GM18499 (cell line): ENCODE results near the gene CLEC2L.

Experiments
- ATAC-seq: cut with Tn5 transposase; IDR thresholded peaks from one replicate; pipeline ENCODE4 v1.9.1; 2021; ENCODE audit warnings: moderate number of reproducible peaks; ENCODE audit not compliant: insufficient read depth, unreplicated experiment

Gene CLEC2L

GRCh38 chr7:139523199-139523941 lies at the start of gene CLEC2L:
CLEC2L (plus strand) TSS chr7:139523685; CDS start chr7:139523928, 243 bp downstream.
- ATAC-seq: no peak

- no peak for ATAC-seq
Measured at GRCh38 chr7:139476139-139476538, 47.3 kb upstream of the CLEC2L start.

DNA sequence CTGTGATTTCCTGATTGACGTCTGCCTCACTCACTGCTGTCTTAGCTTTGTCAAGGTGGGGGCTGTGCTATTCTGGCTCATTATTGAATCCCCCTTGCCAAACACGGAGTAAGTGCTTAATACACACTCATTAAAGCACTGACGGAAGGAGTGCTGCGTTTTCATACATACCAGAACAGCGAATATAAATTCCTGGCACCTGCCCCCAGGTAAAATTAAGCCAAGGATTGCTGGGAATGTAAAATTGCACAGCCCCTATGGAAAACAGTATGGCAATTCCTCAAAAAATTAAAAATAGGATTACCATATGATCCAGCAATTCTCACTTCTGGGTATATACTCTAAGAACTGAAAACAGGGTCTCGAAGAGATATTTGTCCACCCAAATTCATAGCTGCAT lies 46.6 kb upstream of the CLEC2L start:
- ATAC-seq: no peak

DNA sequence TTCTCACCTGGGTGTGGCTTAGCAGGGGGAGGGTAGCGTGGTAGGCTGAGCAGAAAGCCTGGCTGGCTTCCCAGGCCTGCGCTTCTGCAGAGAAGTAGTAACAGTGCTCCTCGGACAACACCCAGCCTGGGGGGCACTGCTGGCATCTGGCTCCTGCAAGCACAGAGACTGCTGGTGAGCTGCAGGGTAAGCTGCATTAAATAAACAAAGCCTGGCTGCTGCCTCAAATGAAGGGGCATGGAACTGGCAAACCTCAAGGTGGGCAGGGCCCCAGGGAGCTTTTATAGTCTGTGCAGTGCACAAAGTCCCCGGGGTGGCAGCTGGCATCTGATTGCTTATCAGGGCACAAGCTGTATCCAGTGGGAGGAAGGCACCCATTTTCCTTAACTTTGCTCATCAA lies 43.9 kb upstream of the CLEC2L start:
- no peak for ATAC-seq

DNA sequence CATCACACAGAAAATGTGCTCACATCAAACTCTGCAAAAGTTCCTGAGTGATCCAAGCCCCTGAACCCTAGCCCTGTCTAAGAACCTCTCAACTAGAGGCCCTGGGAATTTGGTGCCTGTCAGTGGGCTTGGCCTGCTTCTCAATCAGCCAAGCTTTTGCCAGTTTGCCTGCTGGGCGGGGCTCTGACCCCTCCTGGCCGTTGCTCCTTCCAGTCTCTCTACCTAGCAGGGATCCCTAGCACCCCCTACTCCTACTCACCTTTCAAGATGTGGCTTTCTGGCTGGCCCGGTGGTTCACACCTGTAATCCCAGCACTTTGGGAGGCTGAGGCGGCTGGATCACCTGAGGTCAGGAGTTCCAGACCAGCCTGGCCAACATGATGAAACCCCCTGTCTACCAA lies 42.1 kb upstream of the CLEC2L start:
- no peak for ATAC-seq

GRCh38 chr7:139482122-139482521 lies 41.4 kb upstream of the CLEC2L start:
- ATAC-seq: no peak

DNA sequence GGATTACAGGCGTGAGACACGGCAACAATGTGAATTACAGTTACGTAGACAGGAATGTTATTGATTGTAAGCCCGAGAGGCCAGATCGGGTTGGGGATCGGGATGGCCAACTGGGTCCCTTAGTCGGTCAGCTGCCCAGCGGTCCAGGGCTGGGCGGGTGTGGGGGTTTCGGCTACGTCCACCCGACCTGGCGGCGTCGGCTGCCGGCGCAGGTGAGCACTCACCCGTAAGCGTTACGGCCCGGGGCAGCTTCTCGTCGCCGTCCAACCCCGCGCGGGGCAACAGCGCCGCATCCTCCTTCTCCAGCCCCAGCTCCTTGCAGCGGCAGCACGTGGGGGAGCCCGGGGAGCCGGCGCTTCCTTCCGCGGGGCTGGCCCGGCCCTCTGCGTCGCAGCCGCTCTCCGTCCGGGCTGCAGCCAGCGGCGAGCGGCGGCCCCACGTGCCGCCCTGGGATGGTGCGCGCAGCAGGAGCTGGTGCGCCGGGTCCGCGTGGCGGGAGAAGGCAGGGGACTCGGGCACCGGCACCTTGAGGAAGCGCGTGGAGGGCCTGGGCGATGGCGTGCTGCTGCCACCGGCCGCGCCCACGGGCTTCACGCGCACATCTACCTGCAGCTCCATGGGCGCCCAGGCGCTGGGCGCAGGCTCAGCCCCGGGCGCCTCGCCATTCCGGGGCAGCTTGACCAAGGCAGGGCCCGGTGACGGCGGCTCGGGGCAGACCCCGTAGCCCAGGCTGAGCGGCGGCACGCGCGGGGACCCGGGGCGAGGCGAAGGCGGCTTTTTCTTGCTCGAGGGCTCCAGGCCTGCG lies 40.6 kb upstream of the CLEC2L start:
- ATAC-seq: no peak

DNA sequence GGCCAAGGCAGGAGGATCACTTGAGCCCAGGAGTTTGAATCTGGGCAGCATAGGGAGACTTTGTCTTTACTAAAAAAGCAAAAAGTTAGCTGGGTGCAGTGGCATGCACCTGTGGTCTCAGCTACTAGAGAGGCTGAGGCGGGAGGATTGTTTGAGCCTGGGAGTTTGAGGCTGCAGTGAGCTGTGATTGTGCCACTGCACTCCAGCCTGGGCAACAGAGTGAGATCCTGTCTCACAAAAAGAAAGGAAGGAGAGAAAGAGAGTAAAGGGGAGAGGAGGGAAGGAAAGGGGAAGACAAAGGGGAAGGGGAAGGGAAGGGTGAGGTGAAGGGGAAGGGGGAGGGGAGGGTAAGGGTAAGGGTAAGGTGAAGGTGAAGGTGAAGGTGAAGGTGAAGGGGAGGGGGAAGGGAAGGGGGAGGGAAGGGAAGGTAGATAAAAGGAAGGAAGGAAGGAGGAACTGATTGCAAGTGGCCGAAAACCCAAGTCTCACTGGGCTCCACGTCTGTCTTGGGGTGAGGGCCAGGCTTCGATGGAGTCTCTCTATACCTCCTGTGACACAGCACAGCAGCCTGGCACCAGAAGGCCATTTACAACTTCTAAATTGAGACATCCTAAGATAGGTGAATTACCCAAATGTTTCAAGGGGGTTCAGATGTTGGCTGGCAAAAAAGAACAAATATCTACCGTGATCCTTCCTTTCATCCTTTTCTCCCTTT lies 36.0 kb upstream of the CLEC2L start:
- no peak for ATAC-seq

DNA sequence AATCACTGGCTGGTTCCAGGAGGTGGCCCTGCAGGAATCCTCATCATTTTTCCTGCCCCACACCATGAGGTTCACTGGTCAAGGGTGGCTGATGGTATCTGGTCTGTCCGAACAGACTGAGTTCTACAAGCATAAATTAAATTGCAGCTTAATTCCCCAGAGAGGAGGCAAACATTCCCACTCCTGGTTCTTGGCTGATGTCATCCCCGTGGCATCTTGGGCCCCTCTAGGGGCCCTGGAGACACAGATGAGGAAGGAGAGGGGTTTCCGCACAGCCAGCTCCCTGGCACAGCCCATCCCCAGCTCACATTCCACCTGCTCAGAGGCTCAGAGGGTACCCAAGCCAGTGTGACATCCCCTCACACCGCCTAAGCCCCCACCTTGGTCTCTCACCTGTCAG lies 34.7 kb upstream of the CLEC2L start:
- ATAC-seq: no peak

- ATAC-seq: no peak
Measured at GRCh38 chr7:139490130-139490529, 33.4 kb upstream of the CLEC2L start.

DNA sequence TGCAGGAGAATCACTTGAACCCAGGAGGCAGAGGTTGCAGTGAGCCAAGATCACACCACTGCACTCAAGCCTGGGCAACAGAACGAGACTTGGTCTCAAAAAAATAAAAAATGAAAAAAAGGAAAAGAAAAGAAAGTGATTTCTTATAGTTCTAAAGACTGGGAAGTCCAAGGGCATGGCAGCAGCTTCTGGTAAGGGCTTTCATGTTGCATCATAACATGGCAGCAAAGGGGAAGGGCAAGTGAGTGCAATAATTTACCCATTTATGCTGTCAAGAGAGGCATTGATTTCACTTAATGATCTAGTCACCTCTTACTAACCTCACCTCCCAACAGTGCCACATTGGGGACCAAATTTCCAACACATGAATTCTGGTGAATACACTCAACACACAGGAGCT lies 31.2 kb upstream of the CLEC2L start:
- no peak for ATAC-seq

- peak; percentile 56 for ATAC-seq
Measured at GRCh38 chr7:139494835-139495579, 28.5 kb upstream of the CLEC2L start.

DNA sequence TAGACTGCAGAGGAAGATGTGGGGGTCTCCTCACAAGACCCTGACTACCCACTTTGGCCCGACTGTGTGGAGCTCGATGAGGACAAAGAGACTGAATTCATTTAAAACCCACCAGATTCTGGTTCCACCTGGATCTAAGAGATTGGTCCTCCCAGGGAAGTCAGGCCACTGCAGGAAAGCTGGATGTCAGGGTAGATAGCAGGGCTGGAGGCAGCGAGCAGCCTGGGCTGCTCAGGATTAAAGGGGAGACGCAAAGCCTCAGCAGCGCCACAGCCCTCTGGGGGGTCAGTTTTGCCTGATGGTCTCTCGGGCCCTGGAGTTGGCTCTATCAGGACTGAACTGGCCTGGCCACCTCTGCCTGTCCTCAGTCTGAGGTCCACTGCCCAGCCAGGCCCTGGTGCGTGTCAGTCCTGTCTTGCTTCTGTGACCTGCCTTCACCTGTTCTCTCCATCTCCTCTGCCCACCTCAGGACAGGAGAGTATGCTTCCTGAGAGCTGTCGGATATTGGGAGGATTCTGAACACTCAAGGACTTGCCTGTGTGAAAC lies 27.8 kb upstream of the CLEC2L start:
- no peak for ATAC-seq

DNA sequence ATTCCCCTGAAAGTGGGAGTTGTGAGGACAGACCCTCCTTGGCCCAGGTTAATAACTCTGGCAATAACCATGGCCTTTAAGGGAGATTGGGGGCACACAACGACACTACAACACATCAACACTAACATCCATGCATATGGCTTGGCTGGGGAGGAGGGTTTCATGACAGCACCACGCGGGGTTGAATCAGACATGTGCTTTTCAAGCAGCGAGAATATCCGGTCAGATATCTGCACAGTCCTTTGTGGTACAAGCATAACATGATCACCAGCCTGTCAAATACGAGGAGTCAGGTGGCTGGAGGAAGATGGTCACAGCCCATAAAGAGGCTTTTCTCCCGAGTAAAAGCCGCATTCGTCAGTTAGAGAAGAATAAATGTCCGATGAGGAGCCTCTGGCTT lies 27.0 kb upstream of the CLEC2L start:
- no peak for ATAC-seq

DNA sequence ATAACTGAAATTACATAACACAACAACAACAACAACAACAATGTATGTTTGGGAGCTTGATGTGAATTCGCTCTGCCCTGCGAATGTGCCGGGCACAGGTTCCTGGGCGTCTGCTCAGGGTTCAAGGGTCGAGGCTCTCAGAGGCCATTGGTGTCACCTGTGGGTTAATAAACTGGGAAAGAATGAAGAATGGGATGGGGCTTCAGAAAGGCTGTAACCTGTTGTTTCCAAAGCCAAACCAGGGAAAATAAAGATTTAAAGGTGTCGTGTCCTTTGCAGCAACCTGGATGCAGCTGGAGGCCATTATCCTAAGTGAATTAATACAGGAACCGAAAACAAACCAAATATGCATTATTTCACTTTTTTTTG lies 22.7 kb upstream of the CLEC2L start:
- ATAC-seq: no peak

DNA sequence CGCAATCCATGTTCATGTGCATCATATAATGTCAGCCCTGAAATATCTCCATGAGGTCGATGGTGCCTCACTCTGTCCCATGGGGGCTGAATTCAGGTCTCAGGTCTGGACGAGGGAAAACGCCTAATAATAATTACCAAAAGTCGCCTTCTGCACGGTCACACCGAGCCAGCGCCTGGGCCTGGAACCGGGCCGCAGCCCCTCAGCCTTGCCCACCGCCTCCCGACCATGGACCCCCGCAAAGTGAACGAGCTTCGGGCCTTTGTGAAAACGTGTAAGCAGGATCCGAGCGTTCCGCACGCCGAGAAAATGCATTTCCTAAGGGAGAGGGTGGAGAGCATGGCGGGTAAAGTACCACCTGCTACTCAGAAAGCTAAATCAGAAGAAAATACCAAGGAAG lies 21.3 kb upstream of the CLEC2L start:
- no peak for ATAC-seq

- ATAC-seq: no peak
Measured at GRCh38 chr7:139505563-139505962, 17.9 kb upstream of the CLEC2L start.

- no peak for ATAC-seq
Measured at GRCh38 chr7:139509535-139509934, 13.9 kb upstream of the CLEC2L start.

GRCh38 chr7:139511315-139511714 lies 12.2 kb upstream of the CLEC2L start:
- no peak for ATAC-seq

- ATAC-seq: no peak
Measured at GRCh38 chr7:139515266-139515665, 8.2 kb upstream of the CLEC2L start.
